ENCODE measurements around the gene SH3BP4.

SH3BP4 gene

GRCh38 chr2:234985608-234986245 is 33.9 kb downstream of the SH3BP4 start:
- DNase-seq (ENCODE audit: low read depth): no peak

GRCh38 chr2:234986390-234986789 is 34.6 kb downstream of the SH3BP4 start:
- no peak for DNase-seq (ENCODE audit: low read depth)

- no peak for DNase-seq (ENCODE audit: low read depth)
Observed at GRCh38 chr2:234986876-234987720, 35.3 kb downstream of the SH3BP4 start.

- no peak for DNase-seq (ENCODE audit: low read depth)
Observed at GRCh38 chr2:234987754-234988153, 35.9 kb downstream of the SH3BP4 start.

GRCh38 chr2:234988491-234988890 is 36.7 kb downstream of the SH3BP4 start:
- no peak for DNase-seq (ENCODE audit: low read depth)

GRCh38 chr2:234989183-234989701 is 37.4 kb downstream of the SH3BP4 start:
- no peak for DNase-seq (ENCODE audit: low read depth)

GRCh38 chr2:234990300-234990699 is 38.5 kb downstream of the SH3BP4 start:
- no peak for DNase-seq (ENCODE audit: low read depth)

- DNase-seq (ENCODE audit: low read depth): no peak
Observed at GRCh38 chr2:234991290-234991689, 39.5 kb downstream of the SH3BP4 start.

- DNase-seq (ENCODE audit: low read depth): no peak
Observed at GRCh38 chr2:234991793-234992192, 40.0 kb downstream of the SH3BP4 start.

- DNase-seq (ENCODE audit: low read depth): no peak
Observed at GRCh38 chr2:234992196-234992595, 40.4 kb downstream of the SH3BP4 start.

- no peak for DNase-seq (ENCODE audit: low read depth)
Observed at GRCh38 chr2:234992624-234993349, 41.0 kb downstream of the SH3BP4 start.

- no peak for DNase-seq (ENCODE audit: low read depth)
Observed at GRCh38 chr2:234993541-234993981, 41.7 kb downstream of the SH3BP4 start.

- no peak for DNase-seq (ENCODE audit: low read depth)
Observed at GRCh38 chr2:234994438-234995321, 42.9 kb downstream of the SH3BP4 start.

GRCh38 chr2:234995332-234996068 is 43.7 kb downstream of the SH3BP4 start:
- no peak for DNase-seq (ENCODE audit: low read depth)

- DNase-seq (ENCODE audit: low read depth): no peak
Observed at GRCh38 chr2:234996069-234996940, 44.5 kb downstream of the SH3BP4 start.

- DNase-seq (ENCODE audit: low read depth): no peak
Observed at GRCh38 chr2:234996941-234997270, 45.1 kb downstream of the SH3BP4 start.

GRCh38 chr2:234997389-234997788 is 45.6 kb downstream of the SH3BP4 start:
- DNase-seq (ENCODE audit: low read depth): no peak

- DNase-seq (ENCODE audit: low read depth): no peak
Observed at GRCh38 chr2:234998404-234999211, 46.8 kb downstream of the SH3BP4 start.

Measured in T-helper 22 cell (primary cell).